GM18907 (cell line): ENCODE measurements around the gene ZNF442.
"Not testable (repeated sequence)": the region's sequence is repeated elsewhere in the genome, so short reads cannot be mapped to it uniquely, and the experiment has no call there.

Source experiments
- ATAC-seq: cut with Tn5 transposase; IDR thresholded peaks from one replicate; pipeline ENCODE4 v1.9.1; 2021; ENCODE audit warnings: mild to moderate bottlenecking, moderate library complexity; ENCODE audit not compliant: unreplicated experiment

Gene ZNF442

DNA sequence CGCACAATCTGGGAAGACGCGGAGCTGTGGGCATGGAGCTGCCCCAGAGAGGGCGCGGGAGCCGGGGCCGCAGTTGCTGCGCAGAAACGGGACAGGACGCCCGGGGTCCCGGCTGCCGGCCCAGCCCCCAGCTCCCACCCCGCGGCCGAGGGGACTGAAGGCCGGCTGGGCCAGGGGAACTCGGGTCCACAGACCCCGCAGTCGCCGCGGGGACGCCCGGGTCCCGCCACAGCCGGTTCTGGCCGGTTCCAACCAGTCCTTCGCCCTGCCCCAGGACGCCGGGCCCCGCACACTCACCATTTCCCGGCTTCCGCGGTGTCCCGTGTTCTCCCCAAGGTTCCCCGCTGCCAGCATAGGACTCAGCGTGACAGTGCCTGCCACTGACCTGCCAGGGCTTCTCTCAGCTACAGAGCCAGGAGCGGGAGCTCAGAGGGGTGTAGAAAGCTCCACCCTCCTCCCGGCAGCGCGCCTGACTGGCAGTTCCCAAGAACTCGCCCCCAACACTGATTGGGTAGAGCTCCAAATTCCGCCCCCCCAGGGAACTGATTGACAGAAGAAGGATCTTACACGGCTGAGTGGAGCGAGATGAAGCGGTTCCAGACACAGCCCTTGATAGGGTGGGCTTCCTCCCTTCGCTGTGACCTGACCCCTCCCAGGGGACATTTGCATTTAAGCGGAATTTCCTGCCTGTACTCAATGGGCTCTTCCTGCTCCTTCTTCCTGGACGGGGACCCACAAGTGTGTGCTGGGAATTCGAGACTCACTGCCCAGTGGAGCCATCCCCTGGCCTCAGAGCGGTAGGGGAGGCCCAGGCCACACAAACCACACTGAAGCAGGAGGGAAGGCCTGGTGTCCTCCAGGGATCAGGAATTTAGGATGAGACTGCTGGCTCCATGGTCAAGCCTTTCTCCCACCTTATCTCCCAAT lies at the start of gene ZNF442:
TSS of gene ZNF442 (minus strand) at position 448 of the 927 bp plus-strand sequence. CDS start 2,052 bp downstream, outside the sequence.
- ATAC-seq, result peak; percentile 95

DNA sequence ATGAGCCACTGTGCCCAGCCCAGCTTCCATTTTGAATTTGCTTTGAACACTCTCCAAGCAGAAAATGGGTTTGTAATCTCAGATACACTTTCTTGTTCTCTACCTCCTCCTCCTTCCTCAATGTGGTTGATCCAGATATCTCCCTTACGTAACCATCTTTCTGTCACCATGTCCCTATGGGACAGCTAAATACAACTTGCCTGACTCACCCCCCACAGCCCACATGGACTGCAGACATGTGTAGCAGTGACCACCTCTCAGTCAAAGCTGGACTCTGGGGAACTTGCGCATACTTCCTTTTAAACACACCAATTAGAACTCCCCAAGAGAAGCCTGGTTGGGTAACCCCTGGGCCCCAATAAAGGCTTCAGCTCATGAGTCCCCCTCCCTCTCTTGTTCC lies 46.4 kb upstream of the ZNF442 start:
- ATAC-seq, result no peak

DNA sequence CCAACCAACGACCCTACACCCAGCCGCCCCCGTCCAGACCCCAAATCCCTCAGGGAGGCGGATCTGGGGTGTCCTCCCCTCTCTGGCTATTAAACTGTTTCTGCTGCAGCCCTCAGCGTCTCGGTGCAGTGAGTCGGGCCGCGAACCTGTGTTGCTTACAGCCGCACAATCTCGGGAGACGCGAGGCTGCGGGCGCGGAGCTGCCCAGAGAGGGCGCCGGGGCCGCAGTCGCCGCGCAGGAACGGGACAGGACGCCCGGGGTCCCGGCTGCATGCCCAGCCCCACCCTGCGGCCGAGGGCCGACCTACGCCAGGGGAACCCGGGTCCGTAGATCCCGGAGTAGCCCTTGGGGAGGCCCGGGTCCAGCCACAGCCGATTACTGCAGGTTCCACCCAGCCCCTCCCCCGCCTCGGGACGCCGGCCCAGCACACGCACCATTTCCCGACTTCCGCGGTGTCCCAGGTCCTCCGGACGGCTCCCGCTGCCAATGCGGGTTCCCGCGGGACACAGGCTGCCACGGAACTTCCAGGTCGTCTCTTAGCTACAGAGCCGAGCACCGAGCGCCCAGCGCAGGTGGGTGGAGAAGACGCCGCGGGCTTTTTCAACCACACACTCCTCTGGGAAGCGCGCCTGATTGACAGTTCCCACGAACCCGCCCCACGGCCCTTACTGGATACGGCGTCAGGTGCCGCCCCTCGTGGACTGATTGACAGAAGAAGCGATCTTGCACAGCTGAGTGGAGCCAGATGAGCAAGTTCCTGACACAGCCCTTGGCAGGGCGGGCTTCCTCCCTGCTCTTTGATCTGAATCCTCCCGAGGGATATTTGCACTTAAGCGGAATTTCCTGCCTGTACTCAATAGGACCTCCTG lies 35.4 kb upstream of the ZNF442 start, which contains the start of gene ZNF799:
TSS of gene ZNF799 (minus strand) at position 639 of the 870 bp plus-strand sequence. CDS start at position 438, 201 bp downstream.
- peak; percentile 82 for ATAC-seq

DNA sequence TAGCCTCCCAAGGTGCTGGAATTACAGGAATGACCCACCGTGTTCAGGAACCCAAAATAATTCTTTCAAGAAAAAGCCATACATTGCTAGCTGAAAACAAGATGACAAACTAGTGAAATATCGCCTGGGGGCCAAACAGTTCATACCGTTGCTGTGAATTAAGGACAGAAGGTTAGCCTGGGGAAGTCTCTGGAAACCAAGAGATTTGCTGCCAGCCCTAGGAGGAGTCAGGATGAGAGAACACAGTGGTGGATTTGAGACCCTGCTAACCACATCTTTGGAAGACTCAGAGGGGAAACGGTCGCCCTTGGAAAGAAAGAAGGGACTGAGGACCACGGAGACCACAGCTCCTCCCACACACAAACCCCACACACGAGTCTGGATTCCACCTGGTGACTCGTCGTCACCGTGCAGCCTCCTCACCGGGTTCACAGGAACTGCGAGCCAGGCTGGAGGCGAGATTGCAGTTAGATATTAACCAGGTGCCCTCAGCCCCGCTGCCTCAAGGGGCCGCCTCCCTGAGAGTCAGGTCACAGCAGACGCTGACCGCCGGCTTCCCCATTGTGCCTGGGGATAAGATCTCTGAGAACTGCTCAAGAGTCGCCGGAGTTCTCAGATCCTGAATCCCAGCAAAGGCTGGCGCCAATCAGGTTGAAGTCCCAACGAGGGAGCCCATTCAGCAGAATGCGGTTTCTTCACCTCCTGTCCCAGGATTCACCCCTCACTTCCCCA lies 34.6 kb upstream of the ZNF442 start:
- peak; percentile 51 for ATAC-seq

DNA sequence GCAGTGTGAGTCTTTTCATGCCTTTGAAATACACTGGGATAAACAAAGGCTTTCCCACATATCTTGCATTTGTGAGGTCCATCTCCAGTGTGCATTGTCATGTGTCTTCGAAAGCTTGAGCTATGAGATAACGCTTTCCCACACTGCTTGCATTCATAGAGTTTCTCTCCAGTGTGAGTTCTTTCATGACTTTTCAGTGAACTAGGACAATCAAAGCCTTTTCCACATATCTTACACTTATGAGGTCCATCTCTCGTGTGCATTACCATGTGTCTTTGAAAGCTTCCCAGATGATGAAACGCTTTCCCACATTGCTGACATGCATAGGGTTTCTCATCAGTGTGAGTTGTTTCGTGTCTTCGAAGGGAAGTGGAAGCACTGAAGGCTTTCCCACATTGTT lies 25.7 kb upstream of the ZNF442 start:
- not testable (repeated sequence) for ATAC-seq

DNA sequence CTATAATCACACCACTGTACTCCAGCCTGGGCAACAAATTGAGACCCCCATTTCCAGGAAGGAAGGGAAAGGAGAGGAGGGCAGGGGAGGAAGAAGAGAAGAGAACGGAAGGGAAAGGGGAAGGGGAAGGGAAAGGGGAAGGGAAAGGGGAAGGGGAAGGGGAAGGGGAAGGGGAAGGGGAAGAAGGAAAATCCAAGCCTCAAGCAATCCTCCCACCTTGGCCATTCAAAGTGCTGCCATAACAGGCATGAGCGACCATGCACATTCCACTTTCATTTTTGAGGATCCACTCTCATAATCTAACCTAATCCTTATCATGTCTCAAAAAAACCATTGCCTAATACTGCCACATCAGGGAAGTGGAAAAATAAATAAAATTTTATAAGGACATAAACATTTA lies 20.9 kb upstream of the ZNF442 start:
- not testable (repeated sequence) for ATAC-seq

DNA sequence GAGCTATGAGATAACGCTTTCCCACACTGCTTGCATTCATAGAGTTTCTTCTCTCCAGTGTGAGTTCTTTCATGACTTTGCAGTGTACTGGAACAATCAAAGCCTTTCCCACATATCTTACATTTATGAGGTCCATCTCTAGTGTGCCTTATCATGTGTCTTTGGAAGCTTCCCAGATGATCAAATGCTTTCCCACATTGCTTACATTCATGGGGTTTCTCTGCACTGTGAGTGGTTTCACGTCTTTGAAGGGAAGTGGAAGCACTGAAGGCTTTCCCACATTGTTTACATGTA lies 14.9 kb upstream of the ZNF442 start:
- ATAC-seq, result no peak

DNA sequence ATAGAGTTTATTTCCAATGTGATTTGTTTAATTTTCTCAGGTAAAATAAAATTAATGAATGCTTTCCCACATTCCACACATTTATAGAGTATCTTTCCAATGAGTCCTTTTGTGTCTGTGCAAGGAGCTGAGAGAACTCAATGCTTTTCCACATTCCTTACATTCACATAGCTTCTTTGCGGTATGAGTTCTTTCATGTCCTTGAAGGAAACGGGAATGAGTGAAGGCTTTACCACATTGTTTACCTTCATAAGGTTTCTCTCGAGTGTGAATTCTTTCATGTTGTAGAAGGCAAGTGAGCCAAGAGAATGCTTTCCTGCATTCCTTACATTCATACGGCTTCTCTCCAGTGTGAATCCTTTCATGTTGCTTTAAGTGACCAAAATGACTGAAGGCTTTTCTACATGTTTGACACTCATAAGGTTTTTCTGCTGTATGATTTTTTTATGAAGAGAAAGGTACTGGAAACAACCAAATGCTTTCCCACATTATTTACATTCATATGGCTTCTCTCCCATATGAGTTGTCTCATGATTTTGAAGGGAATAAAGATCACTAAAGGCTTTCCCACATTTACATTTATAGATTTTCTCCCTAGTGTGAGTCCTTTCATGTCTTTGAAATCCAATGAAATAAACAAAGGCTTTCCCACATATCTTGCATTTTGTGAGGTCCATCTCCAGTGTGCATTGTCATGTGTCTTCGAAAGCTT lies 14.4 kb upstream of the ZNF442 start:
- no peak for ATAC-seq

DNA sequence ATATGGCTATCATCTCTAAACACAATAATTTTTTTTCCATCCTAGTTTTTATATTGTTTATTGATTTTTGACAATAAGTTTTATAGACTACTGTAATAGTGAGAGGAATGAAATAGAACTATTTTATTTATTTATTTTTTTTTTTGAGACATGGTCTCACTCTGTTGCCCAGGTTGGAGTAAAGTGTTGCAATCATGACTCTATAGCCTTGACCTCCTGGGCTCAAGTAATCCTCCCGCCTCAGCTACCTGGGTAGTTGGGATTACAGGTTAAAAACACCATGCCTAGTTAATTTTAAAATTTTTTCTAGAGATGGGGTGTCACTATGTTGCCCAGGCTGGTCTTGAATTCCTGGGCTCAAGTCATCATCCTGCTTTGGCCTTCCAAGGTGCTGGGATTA lies 8.5 kb upstream of the ZNF442 start:
- no peak for ATAC-seq

DNA sequence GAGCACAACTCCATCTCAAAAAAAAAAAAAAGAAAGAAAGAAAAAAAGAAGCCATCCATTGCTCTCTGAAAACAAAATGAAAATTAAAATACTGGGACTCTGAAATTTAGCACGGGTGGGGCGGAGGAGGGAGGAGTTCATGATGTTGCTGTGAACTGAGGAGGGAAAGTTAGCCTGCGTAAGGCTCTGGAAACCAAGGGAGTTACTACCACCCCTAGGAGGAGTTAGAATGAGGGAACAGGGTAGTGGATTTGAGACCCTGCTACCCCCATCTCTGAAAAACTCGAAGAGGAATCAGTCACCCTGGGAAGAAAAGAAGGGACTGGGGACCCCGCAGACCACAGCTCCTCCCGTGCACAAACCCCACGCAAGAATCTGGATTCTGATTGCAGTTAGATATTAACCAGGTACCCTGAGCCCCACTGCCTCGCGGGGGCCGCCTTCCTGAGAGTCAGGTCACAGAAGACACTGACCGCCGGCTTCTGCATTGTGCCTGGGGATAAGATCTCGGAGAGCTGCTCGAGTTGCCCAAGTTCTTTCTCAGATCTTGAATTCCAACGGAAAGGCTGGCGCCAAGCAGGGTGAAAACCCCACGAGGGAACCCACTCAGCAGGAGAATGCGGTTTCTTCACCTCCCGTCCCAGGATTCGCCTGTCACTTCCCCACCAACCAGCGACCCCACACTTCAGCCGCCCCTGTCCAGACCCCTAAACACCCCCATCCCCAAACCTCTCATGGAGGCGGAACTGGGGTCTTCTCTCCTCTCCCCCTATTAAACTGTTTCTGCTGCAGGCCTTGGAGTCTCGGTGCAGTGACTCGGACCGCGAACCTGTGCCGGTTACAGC lies 870 bp downstream of the ZNF442 start:
- ATAC-seq, result no peak

DNA sequence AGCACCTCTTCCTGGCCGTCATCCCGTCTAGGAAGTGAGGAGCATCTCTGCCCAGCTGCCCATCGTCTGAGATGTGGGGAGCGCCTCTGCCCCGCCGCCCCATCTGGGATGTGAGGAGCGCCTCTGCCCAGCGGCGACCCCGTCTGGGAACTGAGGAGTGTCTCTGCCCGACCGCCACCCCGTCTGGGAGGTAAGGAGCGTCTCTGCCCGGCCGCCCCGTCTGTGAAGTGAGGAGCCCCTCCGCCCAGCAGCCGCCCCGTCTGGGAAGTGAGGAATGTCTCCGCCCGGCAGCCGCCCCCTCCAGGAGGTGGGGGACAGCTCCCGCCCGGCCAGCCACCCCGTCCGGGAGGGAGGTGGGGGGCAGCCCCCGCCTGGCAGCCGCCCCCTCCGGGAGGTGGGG lies 3.2 kb downstream of the ZNF442 start:
- not testable (repeated sequence) for ATAC-seq

DNA sequence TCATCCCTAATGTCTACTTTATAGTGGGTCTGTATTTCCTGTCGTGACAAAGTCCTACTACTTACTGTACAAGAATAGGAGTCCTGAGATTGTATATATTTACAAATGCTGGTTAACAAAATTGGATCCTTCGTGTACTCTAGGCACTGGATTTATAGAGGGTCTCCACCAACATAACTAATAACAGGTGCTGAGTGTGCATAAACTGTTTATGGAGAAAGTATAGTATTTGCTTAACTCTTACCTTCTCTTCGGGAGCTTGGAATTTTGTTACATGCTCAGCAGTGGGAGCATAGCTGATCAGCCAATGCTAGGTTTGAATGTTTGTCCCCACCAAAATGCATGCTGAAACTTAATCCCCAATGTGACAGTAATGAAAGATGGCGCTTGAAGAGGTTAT lies 12.1 kb downstream of the ZNF442 start:
- ATAC-seq, result no peak

DNA sequence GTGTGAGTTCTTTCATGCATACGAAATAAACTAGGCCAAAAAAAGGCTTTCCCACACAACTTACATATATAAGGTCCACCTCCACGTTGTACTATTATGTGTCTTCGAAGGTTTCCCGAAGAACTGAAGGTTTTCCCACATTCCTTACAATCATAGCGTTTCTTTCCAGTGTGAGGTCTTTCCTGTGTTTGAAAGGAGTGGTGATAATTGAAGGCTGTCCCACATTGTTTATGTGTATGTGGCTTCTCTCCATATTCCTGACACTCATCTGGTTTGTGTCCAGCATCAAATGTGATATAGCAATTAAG lies 14.6 kb downstream of the ZNF442 start:
- no peak for ATAC-seq

DNA sequence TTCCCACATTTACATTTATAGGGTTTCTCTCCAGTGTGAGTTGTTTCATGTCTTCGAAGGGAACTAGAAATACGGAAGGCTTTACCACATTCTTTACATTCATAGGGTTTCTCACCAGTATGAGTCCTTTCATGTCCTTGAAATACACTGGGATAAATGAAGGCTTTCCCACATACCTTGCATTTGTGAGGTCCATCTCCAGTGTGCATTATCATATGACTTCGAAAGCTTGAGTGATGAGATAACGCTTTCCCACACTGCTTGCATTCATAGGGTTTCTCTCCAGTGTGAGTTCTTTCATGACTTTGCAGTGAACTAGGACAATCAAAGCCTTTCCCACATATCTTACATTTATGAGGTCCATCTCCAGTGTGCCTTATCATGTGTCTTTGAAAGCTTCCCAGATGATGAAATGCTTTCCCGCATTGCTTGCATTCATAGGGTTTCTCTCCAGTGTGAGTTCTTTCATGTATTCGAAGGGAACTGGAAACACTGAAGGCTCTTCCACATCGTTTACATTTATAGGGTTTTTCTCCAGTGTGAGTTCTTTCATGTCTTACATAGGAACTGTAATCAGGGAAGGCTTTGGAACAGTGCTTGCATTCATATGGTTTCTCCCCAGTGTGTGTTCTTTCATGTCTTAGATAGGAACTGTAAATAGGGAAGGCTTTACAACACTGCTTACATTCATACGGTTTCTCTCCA lies 15.1 kb downstream of the ZNF442 start:
- no peak for ATAC-seq

DNA sequence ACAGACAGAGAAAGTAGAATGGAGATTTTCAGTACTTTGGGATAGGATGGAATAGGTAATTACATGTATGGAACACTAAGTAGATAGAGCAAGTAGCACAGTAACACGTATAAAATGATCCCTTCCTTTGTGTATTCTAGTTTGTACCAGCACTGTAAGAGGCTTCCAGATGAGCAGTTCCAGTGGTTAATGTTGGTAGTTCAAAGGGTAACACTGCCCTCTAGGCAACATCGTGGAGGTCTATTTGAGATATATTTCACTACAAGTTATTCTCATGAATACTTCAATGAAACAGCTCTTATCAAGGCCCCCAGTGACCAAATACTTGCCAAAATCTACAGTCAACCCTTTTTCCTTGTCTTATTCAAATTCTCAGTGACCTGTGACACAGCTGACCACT lies 18.6 kb downstream of the ZNF442 start:
- ATAC-seq, result no peak

DNA sequence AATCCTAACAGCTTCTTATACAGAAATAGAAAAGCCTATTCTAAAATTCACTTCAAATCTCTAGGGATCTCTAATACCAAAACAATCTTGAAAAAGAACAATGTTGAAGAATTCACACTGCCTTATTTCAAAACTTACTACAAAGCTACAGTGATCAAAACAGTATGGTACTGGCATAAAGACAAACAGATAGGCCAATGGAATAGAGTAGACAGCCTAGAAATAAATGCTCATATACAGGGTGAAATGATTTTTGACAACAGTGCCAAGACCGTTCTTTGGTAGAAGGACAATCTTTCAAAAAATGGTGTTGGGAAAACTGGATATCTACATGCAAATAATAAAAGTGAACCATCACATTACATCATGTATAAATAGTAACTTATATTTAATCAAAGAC lies 20.3 kb downstream of the ZNF442 start:
- no peak for ATAC-seq

DNA sequence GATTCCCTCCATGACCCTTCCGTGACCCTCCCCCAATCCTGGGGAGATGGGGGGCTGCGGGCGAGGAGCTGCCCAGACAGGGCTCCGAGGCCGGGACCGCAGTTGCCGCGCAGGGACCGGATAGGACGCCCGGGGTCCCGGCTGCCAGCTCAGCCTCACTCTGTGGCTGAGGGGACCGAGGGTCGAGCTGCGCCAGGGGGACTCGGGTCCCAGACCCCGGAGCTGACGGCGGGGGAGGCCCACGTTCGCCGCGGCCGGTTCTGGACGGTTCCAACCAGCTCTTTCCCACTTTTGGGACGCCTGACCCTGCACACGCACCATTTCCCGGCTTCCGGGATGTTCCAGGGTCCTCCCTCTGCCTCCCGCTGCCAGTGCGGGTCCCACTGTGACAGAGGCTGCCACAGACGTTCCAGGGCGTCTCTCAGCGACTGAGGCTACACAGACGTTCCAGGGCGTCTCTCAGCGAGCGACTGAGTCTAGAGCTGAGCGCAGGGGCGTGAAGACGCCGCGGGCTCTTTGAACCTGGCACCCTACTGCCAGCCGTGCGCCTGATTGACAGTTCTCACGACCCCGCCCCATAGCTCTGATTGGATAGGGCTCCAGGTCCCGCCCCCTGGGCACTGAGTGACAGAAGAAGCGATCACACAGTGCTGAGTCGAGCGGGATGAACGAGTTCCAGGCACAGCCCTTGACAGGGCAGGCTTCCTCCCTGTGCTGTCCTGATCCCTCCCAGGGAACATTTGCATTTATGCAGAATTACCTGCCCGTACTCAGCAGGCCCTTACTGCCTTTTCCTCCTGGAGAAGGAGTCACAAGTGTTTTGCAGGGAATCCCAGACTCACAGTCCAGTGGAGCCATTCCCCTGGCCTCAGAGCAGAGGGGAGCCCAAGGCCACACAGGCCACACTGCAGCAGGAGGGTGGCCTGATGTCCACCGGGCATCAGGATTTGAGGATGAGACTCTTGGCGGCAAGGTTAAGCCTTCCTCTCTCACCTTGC lies 32.0 kb downstream of the ZNF442 start, which contains the start of gene ZNF563:
TSS of gene ZNF563 (minus strand) at position 472 of the 998 bp plus-strand sequence. CDS start at position 321, 151 bp downstream.
- ATAC-seq, result peak; percentile 90
